HG03439 (cell line): ENCODE results near the gene NCOA5.
"Not testable (repeated sequence)": the region's sequence is repeated elsewhere in the genome, so short reads cannot be mapped to it uniquely, and the experiment has no call there.

Experiments
- ATAC-seq: cut with Tn5 transposase; IDR thresholded peaks from one replicate; pipeline ENCODE4 v1.9.1; 2021; ENCODE audit warnings: mild to moderate bottlenecking, moderate library complexity; ENCODE audit not compliant: unreplicated experiment

The NCOA5 gene

GRCh38 chr20:46093531-46093930, 3.8 kb upstream of the NCOA5 start:
- ATAC-seq: no peak

- ATAC-seq: not testable (repeated sequence)
These were observed 2.1 kb upstream of the NCOA5 start for GRCh38 chr20:46091622-46092535.

- no peak for ATAC-seq
These were observed 670 bp downstream of the NCOA5 start for GRCh38 chr20:46089167-46089416.

GRCh38 chr20:46088409-46089166, 1.2 kb downstream of the NCOA5 start:
- no peak for ATAC-seq

GRCh38 chr20:46087161-46087560, 2.6 kb downstream of the NCOA5 start:
- ATAC-seq: no peak

GRCh38 chr20:46085179-46085851, 4.4 kb downstream of the NCOA5 start:
- ATAC-seq: no peak

- no peak for ATAC-seq
These were observed 5.0 kb downstream of the NCOA5 start for GRCh38 chr20:46084805-46085178.

GRCh38 chr20:46083531-46084061, 6.2 kb downstream of the NCOA5 start:
- ATAC-seq: no peak

GRCh38 chr20:46083101-46083500, 6.7 kb downstream of the NCOA5 start:
- ATAC-seq: no peak

- ATAC-seq: no peak
These were observed 8.7 kb downstream of the NCOA5 start for GRCh38 chr20:46081074-46081473.

GRCh38 chr20:46078954-46079353, 10.8 kb downstream of the NCOA5 start:
- no peak for ATAC-seq

- no peak for ATAC-seq
These were observed 12.0 kb downstream of the NCOA5 start for GRCh38 chr20:46077642-46078305.

- ATAC-seq: no peak
These were observed 13.0 kb downstream of the NCOA5 start for GRCh38 chr20:46076806-46077205.

- ATAC-seq: no peak
These were observed 15.8 kb downstream of the NCOA5 start for GRCh38 chr20:46074006-46074405.

GRCh38 chr20:46073443-46073842, 16.3 kb downstream of the NCOA5 start:
- ATAC-seq: no peak

GRCh38 chr20:46073024-46073423, 16.7 kb downstream of the NCOA5 start:
- ATAC-seq: no peak

- no peak for ATAC-seq
These were observed 18.2 kb downstream of the NCOA5 start for GRCh38 chr20:46071573-46071972.

GRCh38 chr20:46070215-46070900, 19.4 kb downstream of the NCOA5 start:
- ATAC-seq: no peak

GRCh38 chr20:46065691-46066090, 24.1 kb downstream of the NCOA5 start:
- ATAC-seq: no peak

- no peak for ATAC-seq
These were observed 24.8 kb downstream of the NCOA5 start for GRCh38 chr20:46065006-46065405.
